Keratinocyte (primary cell): Measurements from ENCODE around the gene UNC13A. TPM values are rescaled to one million over a fixed set of nuclear protein-coding genes. Genes with fewer than 3 reads are reported as not detected.

Experiments used
- DNase-seq: peaks from one replicate; pipeline ENCODE4 v3.0.0-alpha.2; 2011; ENCODE audit warnings: low read depth, missing footprints, low spot score
- FAIRE-seq: peaks from 2 replicates; lab custom pipeline; 2011; peaks lifted over from hg19 to GRCh38; lab: Jason Lieb, UNC
- H2AFZ ChIP-seq: 2 replicates; pipeline ENCODE4 v1.6.0; 2012; ENCODE audit warnings: low read length, control low read depth, inconsistent platforms; ENCODE audit not compliant: control insufficient read depth
- H3K27ac ChIP-seq: 2 replicates; pipeline ENCODE4 v1.5.1; 2011; ENCODE audit warnings: low read length; ENCODE audit not compliant: control insufficient read depth, insufficient read depth
- H3K27me3 ChIP-seq: 3 replicates; pipeline ENCODE4 v1.6.0; 2011; ENCODE audit warnings: low read length; ENCODE audit not compliant: control insufficient read depth, insufficient read depth; ENCODE audit errors: extremely low read depth
- H3K36me3 ChIP-seq, 2 experiments: 2 replicates in 1 of 2; 3 replicates in 1 of 2; pipeline ENCODE4 v1.5.1; 2011; ENCODE audit warnings: low read length in 2 of 2, mild to moderate bottlenecking in 1 of 2; ENCODE audit not compliant: control insufficient read depth in 2 of 2, insufficient read depth in 2 of 2; ENCODE audit errors: extremely low read depth in 1 of 2
- H3K4me1 ChIP-seq: 3 replicates; pipeline ENCODE4 v1.5.1; 2011; ENCODE audit warnings: low read length; ENCODE audit not compliant: control insufficient read depth, insufficient read depth; ENCODE audit errors: extremely low read depth
- H3K4me2 ChIP-seq: 3 replicates; pipeline ENCODE4 v1.6.0; 2011; ENCODE audit warnings: low read depth, low read length; ENCODE audit not compliant: control insufficient read depth, insufficient read depth; ENCODE audit errors: extremely low read depth
- H3K4me3 ChIP-seq, 3 experiments: fragments of 200-600 bp in 1 of 3; sonication (generic) in 1 of 3; 2 replicates in 2 of 3; 3 replicates in 1 of 3; pipeline ENCODE4 v1.5.1; 2011 to 2016; ENCODE audit warnings: low read length in 3 of 3, mild to moderate bottlenecking in 3 of 3, control low read depth in 2 of 3, inconsistent platforms in 1 of 3, low read depth in 1 of 3, mixed read lengths in 1 of 3, mixed run types in 1 of 3, moderate library complexity in 1 of 3; ENCODE audit not compliant: control insufficient read depth in 2 of 3, insufficient read depth in 2 of 3; ENCODE audit errors: extremely low read depth in 1 of 3
- H3K79me2 ChIP-seq: 2 replicates; pipeline ENCODE4 v1.6.0; 2012; ENCODE audit warnings: low read length; ENCODE audit not compliant: control insufficient read depth, insufficient read depth
- H3K9ac ChIP-seq: 3 replicates; pipeline ENCODE4 v1.6.0; 2011; ENCODE audit warnings: low read length; ENCODE audit not compliant: control insufficient read depth, insufficient read depth; ENCODE audit errors: extremely low read depth
- H3K9me1 ChIP-seq: 3 replicates; pipeline ENCODE4 v1.6.0; 2011; ENCODE audit warnings: low read length; ENCODE audit not compliant: control insufficient read depth, insufficient read depth; ENCODE audit errors: extremely low read depth
- H3K9me3 ChIP-seq: 2 replicates; pipeline ENCODE4 v1.5.1; 2012; ENCODE audit warnings: low read depth, low read length; ENCODE audit not compliant: control insufficient read depth
- H4K20me1 ChIP-seq: 3 replicates; pipeline ENCODE4 v1.6.0; 2011; ENCODE audit warnings: low read length; ENCODE audit not compliant: control insufficient read depth, insufficient read depth; ENCODE audit errors: extremely low read depth
- CTCF ChIP-seq, 3 experiments: IDR thresholded peaks in 1 of 3; conservative IDR thresholded peaks in 1 of 3; optimal IDR thresholded peaks in 1 of 3; 2 replicates in 2 of 3; 3 replicates in 1 of 3; pipeline versions ENCODE3 to v1.5.1; 2011; ENCODE audit warnings: low read length in 3 of 3, mild to moderate bottlenecking in 3 of 3, moderate library complexity in 2 of 3, control low read depth in 1 of 3, inconsistent platforms in 1 of 3; ENCODE audit not compliant: insufficient read depth in 2 of 3; ENCODE audit errors: extremely low read depth in 1 of 3
- EZH2 ChIP-seq: IDR thresholded peaks from one replicate; pipeline ENCODE4 v1.6.1; 2012; ENCODE audit warnings: inconsistent platforms, mild to moderate bottlenecking, low read length, moderate library complexity
- dilution Hi-C: fragments of 300-500 bp; cut with MboI; formaldehyde crosslinking; loops from one replicate; pipeline ENCODE4 v1.7.0; 2020; ENCODE audit warnings: low sequenced_read_pairs; ENCODE audit not compliant: extremely low pct_ligation_motif_present
- polyA plus RNA-seq, 5 experiments: library from polyadenylated mRNA; depleted of rRNA in 3 of 5; stranded (reverse) in 3 of 5; stranded (forward) in 1 of 5; unstranded in 1 of 5; fragments of >200 nt; gene quantifications; 1 replicate in 1 of 5; 2 replicates in 3 of 5; 3 replicates in 1 of 5; pipeline versions ENCODE4 v1.2.1 to v1.2.3, GENCODE V29; 2011 to 2012; ENCODE audit warnings: missing spikeins in 2 of 5, low read depth in 1 of 5, low replicate concordance in 1 of 5

The UNC13A gene
- polyA plus RNA-seq, 1 donor (not counting 4 experiments of a cell fraction or from before 2014, with no cell fraction given), result under 0.01 TPM

- no peaks in the 10 kb centered on the region for H3K9me3 ChIP-seq
- H4K20me1 ChIP-seq, result no peaks in the 10 kb centered on the region
- no peaks in the 10 kb centered on the region for H3K79me2 ChIP-seq
- H3K27ac ChIP-seq, result no peak overlapping the region
- no peaks in the 10 kb centered on the region for H3K9me1 ChIP-seq
- H3K36me3 ChIP-seq, result no peaks in the 10 kb centered on the region
- DNase-seq, result no peak
- no peak overlapping the region for H3K4me2 ChIP-seq
- dilution Hi-C loops, result no loop called here
- no peak overlapping the region for H3K9ac ChIP-seq
- H3K27me3 ChIP-seq, result peaks cover 20% of the 10 kb centered on the region
- H3K4me1 ChIP-seq, result no peaks in the 10 kb centered on the region
- no peak overlapping the region for H2AFZ ChIP-seq
- no peak for FAIRE-seq
- H3K4me3 ChIP-seq, result no peak overlapping the region
- TF ChIP-seq EZH2 (no peak), CTCF (optimal IDR thresholded peaks at IDR 0.05 in 1 of 3, IDR thresholded peaks at IDR 0.05 in 1 of 3, conservative IDR thresholded peaks at IDR 0.05 in 1 of 3; ENCODE audit: extremely low read depth in 1 of 3, insufficient read depth in 2 of 3, low read length in 3 of 3) (no peak)
Observed at GRCh38 chr19:17678836-17679235, 9.3 kb downstream of the UNC13A start.

GRCh38 chr19:17677002-17677401 lies 11.2 kb downstream of the UNC13A start:
- DNase-seq (no peak), FAIRE-seq (no peak)
- H3K9me3 ChIP-seq, result no peaks in the 10 kb centered on the region
- TF ChIP-seq EZH2, result no peak
- peak; percentile 15 to 49 (median 28) for TF ChIP-seq CTCF (optimal IDR thresholded peaks at IDR 0.05 in 1 of 3, IDR thresholded peaks at IDR 0.05 in 1 of 3, conservative IDR thresholded peaks at IDR 0.05 in 1 of 3; ENCODE audit: extremely low read depth in 1 of 3, insufficient read depth in 2 of 3, low read length in 3 of 3)
- H3K9ac ChIP-seq, result no peak overlapping the region
- no peaks in the 10 kb centered on the region for H3K79me2 ChIP-seq
- H3K27ac ChIP-seq, result no peak overlapping the region
- no peaks in the 10 kb centered on the region for H3K36me3 ChIP-seq
- H3K4me3 ChIP-seq, result no peak overlapping the region
- H3K4me2 ChIP-seq, result no peak overlapping the region
- H3K9me1 ChIP-seq, result no peaks in the 10 kb centered on the region
- no peak overlapping the region for H2AFZ ChIP-seq
- no peaks in the 10 kb centered on the region for H4K20me1 ChIP-seq
- no peaks in the 10 kb centered on the region for H3K4me1 ChIP-seq
- dilution Hi-C loops, result no loop called here
- H3K27me3 ChIP-seq, result peaks cover 20% of the 10 kb centered on the region
